ENCODE results near the gene PALLD.

DNA sequence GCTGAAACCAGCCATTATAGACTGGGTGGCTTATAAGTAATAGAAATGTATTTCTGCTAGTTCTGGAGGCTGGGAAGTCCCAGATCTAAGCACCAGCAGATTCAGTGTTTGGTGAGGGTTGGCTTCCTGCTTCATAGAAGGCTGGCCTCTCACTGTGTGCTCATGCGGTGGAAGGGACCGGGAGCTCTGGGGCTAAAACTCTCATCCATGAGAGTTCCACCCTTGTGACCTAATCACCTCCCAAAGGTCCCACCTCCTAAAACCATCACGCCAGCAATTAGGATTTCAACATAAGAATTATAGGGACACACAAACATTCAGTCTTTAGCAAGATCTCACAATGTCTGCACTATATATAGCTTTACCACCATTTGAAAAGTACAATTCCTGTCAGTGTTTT is 298.0 kb downstream of the PALLD start:
- TF ChIP-seq GATA2 (IDR thresholded peaks at IDR 0.05; ENCODE audit: low read depth, low read length) (no peak), GATA3 (IDR thresholded peaks at IDR 0.05; ENCODE audit: low read depth, low read length) (no peak)
